Endothelial cell of umbilical vein (primary cell): ENCODE results near the gene TLE1. TPM values are rescaled to one million over a fixed set of nuclear protein-coding genes. Genes with fewer than 3 reads are reported as not detected.

Experiments
- BruUV-seq: library from RNA; stranded (reverse); fragments of 400-500 nt; replicated peaks from 2 replicates; lab custom pipeline; 2021; lab: Mats Ljungman, UMichigan
- CTCF ChIA-PET: fragments of 300-600, 350-600 bp; sonication (Branson Sonifier 250); formaldehyde crosslinking; loops from one replicate; lab custom pipeline; 2021; ENCODE audit warnings: antibody characterized with exemption, inconsistent platforms; lab: Charles Lee
- POLR2A ChIA-PET: fragments of 300-600, 350-600 bp; sonication (Branson Sonifier 250); formaldehyde crosslinking; loops from one replicate; lab custom pipeline; 2021; ENCODE audit warnings: antibody characterized with exemption, inconsistent platforms; lab: Charles Lee
- DNase-seq: peaks from one replicate; pipeline ENCODE4 v3.0.0-alpha.2; 2011; ENCODE audit warnings: low read depth, low spot score
- FAIRE-seq: peaks from 2 replicates; lab custom pipeline; 2011; peaks lifted over from hg19 to GRCh38; lab: Jason Lieb, UNC
- H2AFZ ChIP-seq: 2 replicates; pipeline ENCODE4 v1.6.0; 2012; ENCODE audit warnings: low read depth, low read length, control low read depth, inconsistent platforms
- H3K27ac ChIP-seq: 2 replicates; pipeline ENCODE4 v1.5.1; 2011; ENCODE audit warnings: low read depth, mild to moderate bottlenecking, control low read depth, low read length, moderate library complexity; ENCODE audit not compliant: insufficient read depth
- H3K27me3 ChIP-seq, 2 experiments: 2 replicates each; pipeline versions ENCODE4 v1.6.0 to v1.6.1; 2011; ENCODE audit warnings: low read length in 2 of 2, mixed read lengths in 1 of 2; ENCODE audit not compliant: control insufficient read depth in 2 of 2, insufficient read depth in 2 of 2
- H3K36me3 ChIP-seq, 2 experiments: 2 replicates in 1 of 2; 3 replicates in 1 of 2; pipeline ENCODE4 v1.5.1; 2011; ENCODE audit warnings: low read length in 2 of 2, mild to moderate bottlenecking in 1 of 2, moderate library complexity in 1 of 2; ENCODE audit not compliant: control insufficient read depth in 2 of 2, insufficient read depth in 2 of 2; ENCODE audit errors: extremely low read depth in 1 of 2
- H3K4me1 ChIP-seq: 3 replicates; pipeline ENCODE4 v1.5.1; 2011; ENCODE audit warnings: mild to moderate bottlenecking, low read length; ENCODE audit not compliant: control insufficient read depth, insufficient read depth; ENCODE audit errors: extremely low read depth
- H3K4me2 ChIP-seq: 2 replicates; pipeline ENCODE4 v1.6.1; 2011; ENCODE audit warnings: low read length, control low read depth, mixed read lengths; ENCODE audit not compliant: insufficient read depth
- H3K4me3 ChIP-seq, 3 experiments: fragments of 200-600 bp in 1 of 3; sonication (generic), shearing (Covaris generic) in 1 of 3; replicated peaks in 1 of 3; 2 replicates each; pipeline ENCODE4 v1.5.1; 2011 to 2016; ENCODE audit warnings: control low read depth in 3 of 3, low read length in 3 of 3, mild to moderate bottlenecking in 2 of 3, inconsistent platforms in 1 of 3, low read depth in 1 of 3, moderate library complexity in 1 of 3; ENCODE audit not compliant: insufficient read depth in 1 of 3
- H3K79me2 ChIP-seq: 2 replicates; pipeline ENCODE4 v1.6.0; 2012; ENCODE audit warnings: low read length, inconsistent platforms; ENCODE audit not compliant: control insufficient read depth, insufficient read depth
- H3K9ac ChIP-seq: replicated peaks from 2 replicates; pipeline ENCODE3; 2011; ENCODE audit warnings: low read length, control low read depth; ENCODE audit not compliant: insufficient read depth; ENCODE audit errors: extremely low read depth
- H3K9me1 ChIP-seq: replicated peaks from 3 replicates; pipeline ENCODE4 v1.6.0; 2011; ENCODE audit warnings: mild to moderate bottlenecking, low read length; ENCODE audit not compliant: control insufficient read depth, insufficient read depth; ENCODE audit errors: extremely low read depth
- H3K9me3 ChIP-seq: replicated peaks from 2 replicates; pipeline ENCODE4 v1.5.1; 2012; ENCODE audit warnings: low read length, inconsistent platforms; ENCODE audit not compliant: control insufficient read depth, insufficient read depth
- H4K20me1 ChIP-seq: replicated peaks from 2 replicates; pipeline ENCODE3; 2011; ENCODE audit warnings: mild to moderate bottlenecking, low read length; ENCODE audit not compliant: control insufficient read depth, insufficient read depth; ENCODE audit errors: extremely low read depth
- CTCF ChIP-seq, 2 donors: IDR thresholded peaks; 1 replicate in 1 of 2; 2 replicates in 1 of 2; pipeline ENCODE4 v1.5.1; 2011; ENCODE audit warnings: low read length in 2 of 2, mild to moderate bottlenecking in 2 of 2, moderate library complexity in 2 of 2, control low read depth in 1 of 2, inconsistent platforms in 1 of 2, low read depth in 1 of 2; ENCODE audit not compliant: insufficient read depth in 1 of 2; ENCODE audit errors: extremely low read depth in 1 of 2
- FOS ChIP-seq: IDR thresholded peaks from 2 replicates; pipeline ENCODE4 v1.6.1; 2011; ENCODE audit warnings: mild to moderate bottlenecking, low read length, moderate library complexity, borderline replicate concordance; ENCODE audit not compliant: insufficient read depth
- JUN ChIP-seq: IDR thresholded peaks from 2 replicates; pipeline ENCODE4 v1.6.1; 2011; ENCODE audit warnings: borderline replicate concordance, low read depth; ENCODE audit not compliant: insufficient read length, insufficient read depth
- POLR2AphosphoS5 ChIP-seq: IDR thresholded peaks from 2 replicates; pipeline ENCODE4 v1.6.1; 2012; ENCODE audit warnings: low read depth, mild to moderate bottlenecking, control low read depth, low read length, moderate library complexity; ENCODE audit not compliant: insufficient read depth
- dilution Hi-C: fragments of 300-500 bp; cut with MboI; formaldehyde crosslinking; loops from one replicate; pipeline ENCODE4 v1.15.0; 2019; ENCODE audit warnings: low sequenced_read_pairs; ENCODE audit not compliant: extremely low pct_ligation_motif_present
- intact Hi-C: fragments of 100-400 bp; cut with micrococcal nuclease; formaldehyde crosslinking; loops from one replicate; pipeline ENCODE4 v1.10.0; 2022
- polyA plus RNA-seq, 4 experiments: library from polyadenylated mRNA; depleted of rRNA in 3 of 4; stranded (reverse) in 3 of 4; unstranded in 1 of 4; fragments of >200 nt; gene quantifications; 2 replicates each; pipeline versions ENCODE4 v1.2.1 to v1.2.3, GENCODE V29; 2011 to 2012; ENCODE audit warnings: missing spikeins in 1 of 4
- total RNA-seq: library from RNA; stranded (reverse); gene quantifications from 2 replicates; pipeline ENCODE4 v1.2.3, GENCODE V29; 2021
- TF ChIP-seq, protein P1 (sequence below): IDR thresholded peaks from 2 replicates; pipeline ENCODE4 v1.6.1; 2011; ENCODE audit not compliant: insufficient read depth, insufficient read length

Gene TLE1
- total and polyA plus RNA-seq, 2 donors (not counting 3 experiments of a cell fraction or from before 2014, with no cell fraction given): 55.0 to 58.2 TPM

DNA sequence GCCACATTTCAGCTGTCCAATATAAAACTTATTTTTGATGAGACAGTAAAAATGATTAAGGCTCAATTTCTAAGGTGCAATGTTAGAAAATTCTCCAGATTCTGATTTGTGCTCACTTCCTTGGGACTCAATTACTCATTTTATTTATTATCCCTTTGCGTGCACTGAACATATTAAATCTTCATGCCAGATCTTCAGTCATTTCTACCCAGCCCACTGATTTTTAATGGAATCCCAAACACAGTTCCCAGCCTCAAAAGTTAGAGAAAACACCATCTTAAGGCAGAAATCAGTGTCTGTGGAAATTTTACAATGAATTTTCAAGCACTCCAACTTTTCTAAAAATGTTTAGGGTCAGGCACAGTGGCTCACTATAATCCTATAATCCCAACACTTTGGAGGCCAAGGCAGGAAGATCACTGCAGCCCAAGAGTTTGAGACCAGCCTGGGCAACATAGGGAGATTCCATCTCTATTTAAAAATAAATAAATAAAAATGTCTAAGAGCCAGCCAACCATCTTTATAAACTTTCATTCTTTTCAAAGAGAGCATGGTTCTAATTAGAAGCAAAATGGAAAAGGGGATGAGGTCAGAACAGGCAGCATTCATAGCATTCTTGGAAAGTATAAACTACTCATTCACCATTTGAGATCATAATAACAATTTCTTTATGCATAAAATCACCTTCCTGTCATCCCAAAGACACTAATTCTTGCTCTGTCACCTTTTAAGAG, 53.7 kb downstream of the TLE1 start:
- Histone ChIP-seq H3K27ac (no peak overlapping the region), H3K36me3 (peaks cover 8 to 11% of the 10 kb centered on the region in 2 experiments), H2AFZ (no peak overlapping the region), H3K9me1 (no peaks in the 10 kb centered on the region), H4K20me1 (no peaks in the 10 kb centered on the region), H3K27me3 (no peaks in the 10 kb centered on the region), H3K4me3 (no peak overlapping the region), H3K79me2 (no peaks in the 10 kb centered on the region), H3K4me2 (no peak overlapping the region), H3K9ac (no peak overlapping the region), H3K4me1 (no peaks in the 10 kb centered on the region), H3K9me3 (no peaks in the 10 kb centered on the region)
- dilution Hi-C loops (no loop called here), intact Hi-C loops (no loop called here)
- CTCF ChIA-PET: interaction anchor here (1.6 kb wide), 2 partner anchors 10 to 18 kb away, joined by 4 read pairs; no protein-coding TSS in a partner anchor
- FAIRE-seq (no peak), DNase-seq (no peak)
- TF ChIP-seq CTCF (IDR thresholded peaks at IDR 0.05; ENCODE audit: extremely low read depth in 1 of 2, insufficient read depth in 1 of 2, low read depth in 1 of 2, low read length in 2 of 2) (no peak), JUN (no peak), POLR2AphosphoS5 (no peak), FOS (no peak)
- TF ChIP-seq, protein P1, sequence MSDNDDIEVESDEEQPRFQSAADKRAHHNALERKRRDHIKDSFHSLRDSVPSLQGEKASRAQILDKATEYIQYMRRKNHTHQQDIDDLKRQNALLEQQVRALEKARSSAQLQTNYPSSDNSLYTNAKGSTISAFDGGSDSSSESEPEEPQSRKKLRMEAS: no peak
- POLR2A ChIA-PET: no interaction called here
- no TSS peak for BruUV-seq
